Astrocyte (in vitro differentiated cells and primary cell): ENCODE measurements around the gene WNT3A.

Source experiments
- EZH2 ChIP-seq: IDR thresholded peaks from 2 replicates; pipeline ENCODE4 v1.6.1; 2012; ENCODE audit warnings: mild to moderate bottlenecking, low read length, inconsistent platforms; ENCODE audit not compliant: insufficient read depth
- TF ChIP-seq, protein P1 (sequence below): IDR thresholded peaks from 2 replicates; pipeline ENCODE4 v1.5.1; 2011; ENCODE audit warnings: low read depth, mild to moderate bottlenecking, inconsistent platforms, low read length, moderate library complexity; ENCODE audit not compliant: insufficient read depth

DNA sequence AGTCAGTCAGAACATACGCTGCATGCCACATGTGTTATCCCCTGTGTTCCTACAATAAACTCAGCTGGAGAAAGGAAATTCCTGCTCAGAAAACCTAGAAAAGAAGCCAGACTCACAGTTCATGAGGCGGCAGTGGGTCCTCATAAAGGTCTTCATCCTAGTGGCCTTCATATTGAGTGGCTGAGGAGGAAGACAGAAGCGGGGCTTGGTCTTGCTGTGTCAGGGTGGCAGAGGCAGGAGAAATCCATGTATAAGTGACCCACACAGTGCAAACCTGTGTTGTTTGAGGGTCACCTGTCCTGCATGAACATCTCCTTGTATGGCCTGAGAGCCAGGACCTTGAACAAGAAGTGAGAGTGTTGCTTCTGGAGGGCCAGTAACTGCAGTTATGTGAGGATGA lies 4.0 kb upstream of the WNT3A start:
- TF ChIP-seq, protein P1, sequence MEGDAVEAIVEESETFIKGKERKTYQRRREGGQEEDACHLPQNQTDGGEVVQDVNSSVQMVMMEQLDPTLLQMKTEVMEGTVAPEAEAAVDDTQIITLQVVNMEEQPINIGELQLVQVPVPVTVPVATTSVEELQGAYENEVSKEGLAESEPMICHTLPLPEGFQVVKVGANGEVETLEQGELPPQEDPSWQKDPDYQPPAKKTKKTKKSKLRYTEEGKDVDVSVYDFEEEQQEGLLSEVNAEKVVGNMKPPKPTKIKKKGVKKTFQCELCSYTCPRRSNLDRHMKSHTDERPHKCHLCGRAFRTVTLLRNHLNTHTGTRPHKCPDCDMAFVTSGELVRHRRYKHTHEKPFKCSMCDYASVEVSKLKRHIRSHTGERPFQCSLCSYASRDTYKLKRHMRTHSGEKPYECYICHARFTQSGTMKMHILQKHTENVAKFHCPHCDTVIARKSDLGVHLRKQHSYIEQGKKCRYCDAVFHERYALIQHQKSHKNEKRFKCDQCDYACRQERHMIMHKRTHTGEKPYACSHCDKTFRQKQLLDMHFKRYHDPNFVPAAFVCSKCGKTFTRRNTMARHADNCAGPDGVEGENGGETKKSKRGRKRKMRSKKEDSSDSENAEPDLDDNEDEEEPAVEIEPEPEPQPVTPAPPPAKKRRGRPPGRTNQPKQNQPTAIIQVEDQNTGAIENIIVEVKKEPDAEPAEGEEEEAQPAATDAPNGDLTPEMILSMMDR = no peak
- no peak for TF ChIP-seq EZH2
